ENCODE measurements around the gene DDX3X.

GRCh38 chrX:41369152-41369551, 35.2 kb downstream of the DDX3X start:
- TF ChIP-seq EZH2phosphoT487 (IDR thresholded peaks at IDR 0.05; ENCODE audit: low read depth) = no peak
- TF ChIP-seq, protein P1, sequence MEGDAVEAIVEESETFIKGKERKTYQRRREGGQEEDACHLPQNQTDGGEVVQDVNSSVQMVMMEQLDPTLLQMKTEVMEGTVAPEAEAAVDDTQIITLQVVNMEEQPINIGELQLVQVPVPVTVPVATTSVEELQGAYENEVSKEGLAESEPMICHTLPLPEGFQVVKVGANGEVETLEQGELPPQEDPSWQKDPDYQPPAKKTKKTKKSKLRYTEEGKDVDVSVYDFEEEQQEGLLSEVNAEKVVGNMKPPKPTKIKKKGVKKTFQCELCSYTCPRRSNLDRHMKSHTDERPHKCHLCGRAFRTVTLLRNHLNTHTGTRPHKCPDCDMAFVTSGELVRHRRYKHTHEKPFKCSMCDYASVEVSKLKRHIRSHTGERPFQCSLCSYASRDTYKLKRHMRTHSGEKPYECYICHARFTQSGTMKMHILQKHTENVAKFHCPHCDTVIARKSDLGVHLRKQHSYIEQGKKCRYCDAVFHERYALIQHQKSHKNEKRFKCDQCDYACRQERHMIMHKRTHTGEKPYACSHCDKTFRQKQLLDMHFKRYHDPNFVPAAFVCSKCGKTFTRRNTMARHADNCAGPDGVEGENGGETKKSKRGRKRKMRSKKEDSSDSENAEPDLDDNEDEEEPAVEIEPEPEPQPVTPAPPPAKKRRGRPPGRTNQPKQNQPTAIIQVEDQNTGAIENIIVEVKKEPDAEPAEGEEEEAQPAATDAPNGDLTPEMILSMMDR (IDR thresholded peaks at IDR 0.05; ENCODE audit: low read depth, low read length) = no peak

Data from OCI-LY3 (cell line).